CD4-positive, alpha-beta T cell treated with Interleukin-21 for 1 hour (primary cell): ENCODE results near the gene PRR5.

Source experiments
- DNase-seq: peaks from one replicate; pipeline ENCODE4 v3.0.0-alpha.2; 2020

Gene PRR5

DNA sequence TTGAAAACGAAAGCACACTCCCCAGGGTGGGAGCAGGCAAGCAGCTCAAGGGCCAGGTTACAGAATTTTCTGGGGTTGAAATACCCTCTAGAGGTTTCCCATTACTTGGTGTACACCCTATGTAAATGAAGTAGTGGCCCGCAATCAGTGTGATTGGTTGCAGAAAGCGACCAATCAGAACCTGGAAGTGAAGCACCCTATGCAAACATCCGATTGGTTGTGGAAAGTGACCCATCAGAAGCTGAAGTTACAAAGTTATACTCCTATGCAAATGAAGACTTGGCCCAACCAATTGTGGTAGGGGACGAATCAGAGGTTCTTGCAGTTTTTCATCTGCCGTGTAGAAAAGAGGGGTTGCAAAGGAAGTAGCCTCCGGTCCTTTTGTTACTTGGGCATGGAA lies 19.2 kb downstream of the PRR5 start:
- DNase-seq = no peak

DNA sequence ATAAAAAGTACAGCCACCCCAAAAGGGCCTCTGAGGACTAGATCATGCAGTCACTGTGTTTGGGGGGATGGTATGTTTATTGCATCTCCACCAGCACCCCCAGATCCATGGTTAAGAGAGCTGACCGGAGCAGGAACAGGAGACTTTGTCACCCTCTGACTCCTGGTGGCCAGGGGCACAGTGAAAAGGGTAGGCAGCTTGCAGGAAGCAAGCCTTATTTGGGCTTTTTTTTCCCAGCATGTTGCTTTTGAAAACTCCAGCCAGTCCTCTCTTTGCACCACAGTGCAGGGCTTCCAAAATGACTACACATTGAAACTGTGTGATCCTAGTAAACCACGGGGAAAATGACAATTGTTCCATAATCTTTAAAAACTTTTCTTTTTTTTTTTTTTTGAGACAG lies 20.6 kb downstream of the PRR5 start:
- DNase-seq = no peak

DNA sequence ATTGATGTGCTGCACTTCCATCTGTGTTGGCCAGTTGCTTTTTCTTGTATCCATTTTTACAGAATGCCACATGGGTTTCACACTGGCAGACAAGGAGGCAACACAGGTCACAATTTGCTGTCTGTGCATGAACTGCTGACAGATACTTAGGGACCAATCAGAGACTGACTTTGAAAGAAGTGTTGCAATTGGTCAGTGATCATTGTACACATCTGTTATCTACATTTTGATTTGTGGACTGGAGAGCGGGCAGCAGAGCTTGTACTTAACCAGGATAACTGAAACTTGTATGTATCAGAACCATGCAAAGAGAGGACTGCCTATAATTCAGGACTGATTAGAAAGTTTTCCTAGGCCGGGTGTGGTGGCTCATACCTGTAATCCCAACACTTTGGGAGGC lies 21.8 kb downstream of the PRR5 start:
- DNase-seq = no peak

DNA sequence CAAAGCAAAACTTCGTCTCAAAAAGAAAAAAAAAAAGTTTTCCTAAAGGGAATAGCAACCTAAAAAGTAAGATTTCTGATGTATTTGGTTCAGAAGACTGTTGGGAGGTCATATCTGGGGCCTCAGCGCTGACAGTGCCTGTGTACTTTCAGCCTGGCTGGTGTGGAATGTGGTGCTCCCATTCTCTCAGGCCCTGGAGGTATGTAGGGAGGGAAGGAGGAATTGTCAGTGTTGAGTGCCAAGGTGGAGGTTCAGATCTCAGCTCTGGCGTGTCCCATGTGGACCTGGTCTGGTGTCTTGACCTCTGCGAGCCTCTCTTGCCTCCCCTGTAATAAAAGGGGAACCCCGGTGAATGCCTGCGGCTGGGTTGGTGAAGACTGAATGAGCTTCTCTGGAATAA lies 22.4 kb downstream of the PRR5 start:
- no peak for DNase-seq

DNA sequence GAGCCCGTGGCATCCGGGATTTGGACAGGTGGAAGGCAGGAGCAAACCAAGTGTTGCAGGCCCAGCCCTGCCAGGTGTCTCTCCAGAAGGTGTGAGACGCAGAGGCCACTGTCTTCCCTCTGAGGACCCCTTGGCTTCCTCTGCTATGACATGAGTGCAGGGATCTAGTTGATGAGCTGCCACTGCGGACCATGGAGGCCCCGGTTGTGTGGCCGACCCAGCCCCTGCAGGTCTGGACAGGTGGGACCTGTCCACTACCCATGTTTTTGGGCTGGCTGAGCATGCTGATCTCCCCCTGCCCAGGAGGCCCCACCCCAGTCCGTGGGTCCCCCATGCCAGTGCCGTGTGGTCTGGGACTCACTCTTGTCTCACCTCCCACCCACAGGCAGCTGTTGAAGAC lies 22.9 kb downstream of the PRR5 start:
- no peak for DNase-seq

DNA sequence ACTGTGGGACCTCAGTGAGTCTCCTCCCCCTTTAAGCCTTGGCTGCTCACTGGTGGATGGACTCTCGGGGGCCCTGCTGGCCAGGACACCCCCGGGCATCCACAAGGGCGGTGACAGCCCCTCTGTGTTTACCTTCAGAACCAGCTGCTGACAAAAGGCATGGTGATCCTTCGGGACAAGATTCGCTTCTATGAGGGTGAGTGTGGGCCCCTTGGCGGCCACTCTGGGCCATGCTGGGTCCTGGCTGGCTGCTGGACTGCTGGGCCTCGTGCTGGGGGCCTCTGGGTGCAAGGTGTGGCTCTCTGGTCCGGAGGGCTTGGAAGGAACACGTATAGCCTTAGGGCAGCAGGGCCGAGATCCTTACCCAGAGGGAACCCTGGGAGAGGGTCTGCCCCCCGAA lies 24.4 kb downstream of the PRR5 start:
- no peak for DNase-seq

DNA sequence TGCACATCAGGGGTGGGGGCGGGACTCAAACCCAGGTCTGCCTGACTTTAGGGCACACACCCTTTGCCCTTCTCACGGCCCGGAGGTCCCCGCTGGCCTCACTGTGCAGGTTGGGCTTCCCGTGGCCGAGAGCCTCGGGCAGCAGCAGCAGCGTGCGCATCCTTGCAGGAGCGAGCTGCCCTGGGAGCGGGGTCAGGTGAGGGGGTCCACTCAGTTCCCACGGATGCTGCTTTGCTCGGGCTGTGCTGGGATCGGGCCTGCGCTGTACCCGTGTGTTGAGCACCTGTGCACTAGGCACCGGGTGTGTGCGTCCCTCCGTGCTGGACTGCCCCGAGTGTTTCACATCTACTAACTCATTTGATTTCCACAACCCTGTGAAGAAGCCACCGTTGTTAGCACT lies 25.1 kb downstream of the PRR5 start:
- DNase-seq = no peak

DNA sequence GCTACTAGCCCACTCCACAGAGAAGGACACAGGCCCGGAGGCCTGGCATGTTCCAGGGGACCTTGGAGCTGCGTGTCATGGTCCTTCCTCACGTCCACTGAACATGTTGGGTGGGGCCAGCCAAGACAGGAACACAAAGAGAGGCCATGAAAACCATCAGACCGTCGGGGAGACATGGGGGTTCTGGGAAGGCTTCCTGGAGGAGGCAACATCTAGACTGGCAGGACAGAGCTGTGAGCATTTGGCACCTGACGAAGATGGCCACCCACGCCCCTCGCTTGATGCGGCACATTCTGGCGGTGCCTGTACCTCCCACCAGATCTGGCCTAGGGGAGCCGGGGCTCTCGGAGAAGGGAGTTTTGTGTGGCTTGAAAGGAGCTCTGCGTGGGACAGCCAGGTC lies 25.7 kb downstream of the PRR5 start:
- DNase-seq = no peak

DNA sequence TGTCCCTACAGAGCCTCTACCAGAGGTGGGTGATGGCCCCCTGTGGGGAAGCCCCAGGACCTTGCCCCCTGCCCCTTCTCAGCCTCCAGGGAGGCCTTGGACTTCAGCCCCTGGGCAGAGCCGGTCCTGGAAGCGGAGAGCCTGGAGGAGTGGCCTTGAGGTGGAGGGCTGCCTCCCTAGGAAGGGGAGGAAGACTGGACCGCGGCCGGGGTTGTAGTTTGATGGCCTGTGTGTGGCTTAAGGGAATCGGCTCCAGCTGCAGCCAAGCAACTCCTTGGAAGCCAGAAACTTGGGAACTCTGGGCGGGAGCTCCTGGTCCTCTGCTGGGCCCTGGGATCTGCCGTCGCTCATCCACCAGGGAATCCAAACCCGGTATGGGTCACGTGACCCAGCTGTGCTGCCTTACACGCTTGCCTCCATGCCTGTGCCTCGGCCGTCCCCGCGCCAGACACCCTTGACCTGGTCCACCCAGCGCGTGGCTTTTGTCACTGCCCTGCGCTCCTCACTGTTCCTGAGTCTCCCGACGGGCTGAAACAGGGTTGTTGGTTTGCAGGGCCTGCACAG lies 26.8 kb downstream of the PRR5 start:
- no peak for DNase-seq

DNA sequence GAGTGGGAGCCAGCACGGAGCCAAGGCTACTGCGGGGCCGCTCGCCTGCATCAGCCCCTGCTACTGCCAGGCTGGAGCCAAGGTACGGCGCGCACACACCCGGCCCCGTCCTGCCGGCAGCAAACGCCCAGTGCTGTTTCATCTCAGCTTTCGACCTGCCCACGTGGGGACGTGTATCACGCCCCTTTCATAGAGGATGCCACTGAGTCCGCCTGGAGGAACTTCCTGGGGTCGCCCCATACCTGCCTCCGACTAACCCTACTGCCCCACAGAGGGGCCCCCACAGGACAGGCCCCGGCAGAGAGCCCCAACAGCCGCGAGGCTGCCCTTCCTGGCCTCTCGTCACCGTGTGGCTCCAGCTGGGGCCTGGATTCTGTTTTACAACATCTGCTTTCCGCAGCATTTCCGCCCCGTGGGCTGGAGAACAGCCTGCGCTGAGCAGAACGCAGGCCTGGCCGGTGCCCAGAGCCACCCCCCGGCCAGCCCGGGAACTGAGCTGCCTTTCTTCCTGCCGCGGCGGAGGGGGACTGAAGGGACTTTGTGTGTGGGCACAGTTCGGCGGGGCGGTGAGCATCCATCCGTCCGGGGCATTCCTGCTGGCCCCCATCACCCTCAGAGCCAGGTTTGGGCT lies 27.5 kb downstream of the PRR5 start:
- DNase-seq = no peak

DNA sequence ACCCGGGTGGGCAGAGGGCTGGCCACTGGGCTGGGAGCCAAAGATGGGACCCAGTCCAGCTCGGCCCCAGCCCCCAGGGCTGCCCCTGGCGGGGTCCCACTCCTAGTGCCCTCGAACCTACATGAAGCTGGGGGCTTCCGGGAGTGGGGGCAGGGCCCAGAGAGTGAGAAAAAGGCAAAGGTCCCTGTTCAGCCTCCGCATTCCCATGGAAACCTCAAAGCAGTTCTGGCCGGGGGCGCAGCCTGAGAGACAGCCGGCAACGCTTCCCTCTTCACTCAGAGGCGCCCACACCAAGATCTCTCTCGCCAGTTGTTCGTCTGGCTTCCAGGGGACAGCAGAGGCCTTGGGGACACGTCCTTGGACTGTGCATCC lies 28.0 kb downstream of the PRR5 start:
- DNase-seq = no peak

DNA sequence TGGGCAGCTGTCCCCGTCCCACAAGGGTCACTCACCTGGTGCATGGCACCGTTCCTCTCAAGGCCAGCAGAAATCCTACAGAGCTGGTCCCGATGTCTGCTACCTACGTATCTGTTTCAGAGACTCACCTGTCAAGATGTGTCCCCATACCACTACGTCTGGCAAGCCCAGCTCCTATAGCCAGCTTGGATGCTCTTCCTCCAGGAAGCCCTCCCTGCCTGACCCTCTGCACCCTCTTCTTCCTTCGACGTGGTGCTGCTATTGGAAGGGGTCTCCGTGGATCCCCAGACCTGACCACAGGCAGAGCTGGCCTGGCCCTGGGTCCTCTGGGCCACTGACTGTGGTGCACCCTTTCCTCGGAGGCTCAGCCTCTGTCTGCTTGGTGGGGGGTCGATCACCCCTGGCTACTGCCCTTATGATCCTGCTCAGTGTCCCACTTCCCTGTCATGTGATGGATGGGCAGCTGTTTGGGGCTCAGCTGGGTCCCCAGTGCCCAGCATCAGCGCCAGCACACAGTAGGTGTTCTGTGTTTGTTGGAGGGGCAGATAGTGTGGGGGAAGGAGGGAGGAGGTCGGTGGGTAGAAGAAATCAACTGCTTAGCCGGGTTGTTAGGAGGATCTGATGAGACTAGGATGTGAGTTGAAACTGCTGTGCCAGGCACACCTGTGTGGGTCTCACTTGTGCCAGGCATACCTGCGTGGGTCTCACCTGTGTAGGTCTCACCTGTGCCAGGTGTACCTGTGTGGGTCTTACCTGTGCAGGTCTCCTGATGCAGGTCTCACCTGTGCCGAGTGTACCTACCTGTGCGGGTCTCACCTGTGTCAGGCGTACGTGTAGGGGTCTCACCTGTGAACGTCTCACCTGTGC lies 28.7 kb downstream of the PRR5 start:
- no peak for DNase-seq

DNA sequence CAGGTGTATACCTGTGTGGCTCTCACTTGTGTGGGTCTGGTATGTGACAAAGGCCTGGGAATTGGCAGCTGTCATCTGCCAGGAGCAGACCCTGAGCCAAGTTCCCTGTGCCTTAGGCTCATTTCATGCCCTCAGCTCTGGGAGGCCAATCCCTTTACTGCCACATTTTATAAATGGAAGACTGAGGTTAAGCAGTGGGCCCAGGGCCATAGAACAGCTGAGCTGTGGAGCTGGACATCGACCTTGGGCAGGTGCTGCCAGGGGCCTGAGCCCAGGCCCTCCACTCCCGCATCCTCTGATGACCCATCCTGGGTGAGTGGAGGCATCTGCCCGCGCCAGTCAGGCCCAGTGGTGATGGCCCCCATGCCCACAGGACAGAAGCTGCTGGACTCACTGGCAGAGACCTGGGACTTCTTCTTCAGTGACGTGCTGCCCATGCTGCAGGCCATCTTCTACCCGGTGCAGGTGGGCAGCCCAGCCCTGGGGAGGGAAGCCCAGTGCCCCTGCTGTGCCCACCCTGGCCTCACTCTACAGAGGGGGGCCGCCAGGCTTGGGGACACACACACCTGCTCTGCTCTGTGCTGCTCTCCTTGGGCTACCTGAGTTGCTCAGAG lies 29.5 kb downstream of the PRR5 start:
- DNase-seq = no peak

DNA sequence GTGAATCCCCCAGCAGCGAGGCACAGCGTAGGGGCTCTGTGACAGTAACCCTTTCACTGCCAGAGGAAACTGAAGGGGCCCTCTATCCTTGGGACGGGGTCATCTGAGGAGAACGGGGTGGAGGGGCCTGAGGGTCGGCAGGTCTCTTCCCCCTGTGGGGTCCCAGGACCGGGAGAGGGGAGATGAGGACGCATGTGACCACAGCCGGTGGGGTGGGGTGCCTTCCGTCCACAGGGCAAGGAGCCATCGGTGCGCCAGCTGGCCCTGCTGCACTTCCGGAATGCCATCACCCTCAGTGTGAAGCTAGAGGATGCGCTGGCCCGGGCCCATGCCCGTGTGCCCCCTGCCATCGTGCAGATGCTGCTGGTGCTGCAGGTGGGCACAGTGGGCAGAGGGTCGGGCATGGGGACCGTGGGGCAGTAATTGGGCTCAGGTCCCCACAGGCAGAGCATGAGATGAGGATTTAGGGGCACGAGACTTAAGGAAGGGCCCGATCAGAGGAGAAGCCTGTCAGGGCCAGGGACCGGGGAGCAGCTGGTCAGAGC lies 30.1 kb downstream of the PRR5 start:
- no peak for DNase-seq

DNA sequence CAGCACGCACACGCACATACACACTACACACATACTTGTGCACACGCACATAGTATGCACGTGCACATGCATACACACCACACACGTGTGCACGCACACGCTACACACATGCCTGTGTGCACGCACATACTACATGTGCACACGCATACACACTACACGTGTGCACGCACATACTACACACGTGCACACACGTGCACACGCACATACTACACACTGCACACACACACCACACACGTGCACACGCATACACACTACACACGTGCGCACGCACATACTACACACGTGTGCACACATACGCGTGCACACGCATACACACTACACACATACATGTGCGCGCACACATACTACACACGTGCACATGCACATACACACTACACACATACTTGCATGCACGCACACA lies 30.7 kb downstream of the PRR5 start:
- no peak for DNase-seq

DNA sequence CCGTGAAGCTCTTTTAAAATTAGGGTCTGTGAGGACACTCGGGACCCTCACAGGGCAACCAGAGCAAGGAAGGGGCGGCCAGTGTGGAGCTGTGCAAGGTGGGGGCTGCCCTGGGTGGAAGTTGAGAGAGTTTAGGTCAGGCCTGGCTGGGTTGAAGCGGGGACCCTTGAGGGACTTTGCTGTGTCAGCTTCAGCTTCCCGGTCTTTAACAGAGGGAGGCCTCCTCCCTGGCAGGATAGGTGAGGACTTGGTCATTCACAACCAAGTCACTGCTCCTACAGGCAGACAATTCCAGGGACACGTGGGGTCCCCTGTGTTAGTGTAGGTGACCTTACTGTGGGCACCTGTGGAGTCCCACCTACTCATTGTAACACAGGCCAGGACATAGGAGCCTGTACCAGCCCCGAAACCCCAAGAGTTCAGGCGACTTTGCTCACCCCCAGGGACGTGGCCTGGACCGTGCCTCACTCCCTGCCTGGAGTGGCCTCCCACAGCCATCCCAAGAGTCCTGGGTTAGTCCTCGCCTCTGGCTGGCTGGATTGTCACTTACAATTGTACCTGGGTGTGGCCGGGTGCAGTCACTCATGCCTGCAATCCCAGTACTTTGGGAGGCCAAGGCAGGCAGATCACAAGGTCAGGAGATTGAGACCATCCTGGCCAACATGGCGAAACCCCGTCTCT lies 31.6 kb downstream of the PRR5 start:
- no peak for DNase-seq

DNA sequence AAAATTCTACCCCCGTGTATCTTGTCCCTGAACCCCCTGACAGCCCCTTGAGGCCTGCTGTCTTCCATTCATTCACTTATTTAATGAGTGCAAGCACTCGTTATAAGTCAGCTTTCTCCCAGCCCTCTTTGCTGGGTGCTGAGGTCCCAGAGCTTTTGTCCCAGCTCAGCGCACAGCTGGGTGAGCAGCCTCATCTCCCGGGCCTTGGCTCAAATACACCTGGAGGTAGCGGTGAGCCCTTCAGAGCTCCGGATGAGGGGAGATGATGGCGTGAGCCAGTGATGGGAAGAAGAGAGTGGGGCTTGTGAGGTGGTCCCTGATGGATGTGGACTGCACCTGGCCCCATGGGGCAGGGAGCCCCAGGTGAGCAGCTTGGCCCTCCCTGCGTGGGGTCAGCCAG lies 32.3 kb downstream of the PRR5 start:
- no peak for DNase-seq

DNA sequence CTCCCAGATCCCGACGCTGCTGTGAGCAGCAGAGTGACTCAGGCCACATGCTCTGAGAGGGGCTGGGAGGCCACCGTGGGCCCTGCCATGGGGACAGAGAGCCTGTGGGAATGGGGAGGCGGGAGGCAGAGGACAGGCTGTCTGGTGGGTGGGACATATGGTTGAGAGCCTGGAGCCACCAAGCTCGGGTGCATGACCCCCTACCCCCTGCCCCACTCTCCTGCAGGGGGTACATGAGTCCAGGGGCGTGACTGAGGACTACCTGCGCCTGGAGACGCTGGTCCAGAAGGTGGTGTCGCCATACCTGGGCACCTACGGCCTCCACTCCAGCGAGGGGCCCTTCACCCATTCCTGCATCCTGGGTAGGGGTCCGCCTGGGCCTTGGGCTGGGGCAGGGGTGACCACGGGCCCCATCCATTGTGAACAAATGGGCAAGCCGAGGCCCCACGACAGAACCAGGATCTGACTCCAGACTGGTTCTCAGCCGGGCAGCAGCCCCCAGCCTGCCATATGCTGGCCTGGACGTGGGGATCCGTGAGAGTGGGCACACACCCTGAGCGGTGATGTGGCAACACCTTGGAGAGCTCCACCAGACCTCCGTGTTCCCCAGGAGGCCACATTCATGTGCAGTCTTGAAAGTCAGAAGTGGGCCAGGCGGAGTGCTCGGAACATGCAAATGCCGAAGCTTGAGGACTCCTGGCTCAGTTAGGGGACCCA lies 33.0 kb downstream of the PRR5 start:
- DNase-seq = no peak

DNA sequence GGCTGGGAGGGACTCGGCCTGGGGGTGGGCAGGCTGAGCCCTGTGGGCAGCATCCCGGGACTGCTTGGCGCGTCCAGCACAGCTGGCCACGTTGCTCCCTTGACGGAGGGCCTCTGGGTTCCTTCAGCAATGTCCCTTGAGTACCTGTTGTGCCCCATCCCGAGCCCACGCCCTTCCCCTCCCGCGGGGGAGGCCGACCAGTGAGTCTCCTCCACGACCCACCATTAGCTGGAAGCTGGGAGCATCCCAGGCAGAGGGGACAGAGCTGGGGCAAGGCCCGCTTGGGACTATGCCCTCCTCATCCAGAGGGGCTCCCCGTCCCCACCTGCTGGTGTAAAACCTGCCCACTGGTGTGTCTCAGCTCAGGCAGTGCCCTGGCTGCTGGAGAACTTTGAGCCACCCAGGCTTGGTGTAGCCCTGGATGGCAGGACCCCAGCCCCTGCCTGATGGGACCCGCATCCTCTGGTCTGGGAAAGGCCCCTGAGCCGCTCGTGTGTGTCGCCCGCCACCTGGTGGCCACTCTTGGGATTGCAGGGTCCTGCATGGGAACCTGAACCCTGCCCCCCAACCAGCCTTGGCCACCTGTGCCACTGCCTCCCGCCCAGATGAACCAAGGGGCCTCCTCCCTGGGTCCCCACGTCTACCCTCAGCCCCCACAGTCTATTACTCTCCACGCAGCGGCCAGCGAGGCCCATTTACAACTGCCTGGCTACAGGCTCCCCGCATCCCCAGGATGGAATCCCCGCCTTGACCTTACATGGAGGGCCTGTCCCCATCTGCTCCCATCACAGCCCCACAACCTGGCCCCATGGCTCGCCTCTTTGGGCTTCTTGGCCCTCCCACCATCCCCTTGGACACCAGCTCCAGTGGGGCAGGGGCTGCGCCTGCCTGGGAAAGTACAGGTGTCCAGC lies 33.8 kb downstream of the PRR5 start:
- peak; percentile 78 for DNase-seq

DNA sequence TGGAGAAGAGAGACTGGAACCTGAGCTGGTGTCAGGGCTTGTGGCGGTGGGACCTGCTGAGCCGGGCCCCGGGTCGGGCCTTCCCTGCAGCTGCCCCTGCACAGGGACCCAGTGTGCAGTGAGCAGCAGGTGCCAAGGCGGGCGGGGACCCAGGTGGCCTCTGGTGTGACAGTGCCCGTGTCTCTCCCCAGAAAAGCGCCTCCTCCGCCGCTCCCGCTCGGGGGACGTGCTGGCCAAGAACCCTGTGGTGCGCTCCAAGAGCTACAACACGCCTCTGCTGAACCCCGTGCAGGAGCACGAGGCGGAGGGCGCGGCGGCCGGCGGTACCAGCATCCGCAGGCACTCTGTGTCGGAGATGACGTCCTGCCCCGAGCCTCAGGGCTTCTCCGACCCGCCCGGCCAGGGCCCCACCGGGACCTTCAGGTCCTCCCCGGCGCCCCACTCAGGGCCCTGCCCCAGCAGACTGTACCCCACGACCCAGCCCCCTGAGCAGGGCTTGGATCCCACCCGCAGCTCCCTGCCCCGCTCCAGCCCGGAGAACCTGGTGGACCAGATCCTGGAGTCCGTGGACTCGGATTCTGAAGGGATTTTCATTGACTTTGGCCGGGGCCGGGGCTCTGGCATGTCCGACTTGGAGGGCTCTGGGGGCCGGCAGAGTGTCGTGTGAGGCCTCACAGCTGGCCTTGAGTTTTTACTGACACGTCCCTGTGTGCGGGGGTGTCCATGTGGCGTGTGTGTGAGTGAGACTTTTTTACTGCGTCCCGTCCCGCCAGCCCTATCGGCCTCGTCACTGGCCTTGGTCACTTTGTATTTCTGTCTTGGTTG lies 34.8 kb downstream of the PRR5 start:
- no peak for DNase-seq
